Bronchial epithelial cell (primary cell): ENCODE measurements around the gene NID2. TPM values are rescaled to one million over a fixed set of nuclear protein-coding genes. Genes with fewer than 3 reads are reported as not detected.

ENCODE experiments used
- DNase-seq: peaks from one replicate; pipeline ENCODE4 v3.0.0-alpha.2; 2010; ENCODE audit warnings: low read depth
- FAIRE-seq: peaks from 2 replicates; lab custom pipeline; 2011; peaks lifted over from hg19 to GRCh38; lab: Jason Lieb, UNC
- H3K27me3 ChIP-seq: 2 replicates; pipeline ENCODE4 v1.5.1; 2011; ENCODE audit warnings: low read length; ENCODE audit not compliant: control insufficient read depth, insufficient read depth
- H3K36me3 ChIP-seq: 2 replicates; pipeline ENCODE4 v1.5.1; 2011; ENCODE audit warnings: low read length; ENCODE audit not compliant: control insufficient read depth, insufficient read depth
- H3K4me3 ChIP-seq: 2 replicates; pipeline ENCODE4 v1.5.1; 2011; ENCODE audit warnings: mild to moderate bottlenecking, low read depth, low read length, control low read depth
- CTCF ChIP-seq: IDR thresholded peaks from 2 replicates; pipeline ENCODE4 v1.5.1; 2011; ENCODE audit warnings: mild to moderate bottlenecking, moderate library complexity, low read length, control low read depth, inconsistent platforms; ENCODE audit not compliant: insufficient read depth, severe bottlenecking
- total RNA-seq: library from RNA; depleted of rRNA; stranded (reverse); fragments of >200 nt; gene quantifications from 2 replicates; pipeline ENCODE4 v1.2.1, GENCODE V29; 2014

NID2 gene
- total RNA-seq, 1 donor from 2014 or later = 3.9 TPM

- Histone ChIP-seq H3K27me3 (no peaks in the 10 kb centered on the region), H3K4me3 (no peak overlapping the region), H3K36me3 (no peaks in the 10 kb centered on the region)
- DNase-seq (no peak), FAIRE-seq (no peak)
- no peak for TF ChIP-seq CTCF
Observed at GRCh38 chr14:52110441-52111086, 41.7 kb upstream of the NID2 start.

GRCh38 chr14:52108823-52109222 is 40.0 kb upstream of the NID2 start:
- DNase-seq = no peak
- Histone ChIP-seq H3K4me3 (no peak overlapping the region), H3K27me3 (no peaks in the 10 kb centered on the region), H3K36me3 (no peaks in the 10 kb centered on the region)
- peak; percentile 83 for FAIRE-seq
- TF ChIP-seq CTCF = no peak

GRCh38 chr14:52106840-52107239 is 38.0 kb upstream of the NID2 start:
- Histone ChIP-seq H3K4me3 (no peak overlapping the region), H3K27me3 (no peaks in the 10 kb centered on the region), H3K36me3 (no peaks in the 10 kb centered on the region)
- TF ChIP-seq CTCF = no peak
- DNase-seq (no peak), FAIRE-seq (no peak)

GRCh38 chr14:52103416-52103815 is 34.6 kb upstream of the NID2 start:
- TF ChIP-seq CTCF = no peak
- no peaks in the 10 kb centered on the region for H3K36me3 ChIP-seq
- no peak for DNase-seq
- H3K27me3 ChIP-seq = peaks cover 1% of the 10 kb centered on the region
- no peak for FAIRE-seq
- H3K4me3 ChIP-seq = no peak overlapping the region

DNA sequence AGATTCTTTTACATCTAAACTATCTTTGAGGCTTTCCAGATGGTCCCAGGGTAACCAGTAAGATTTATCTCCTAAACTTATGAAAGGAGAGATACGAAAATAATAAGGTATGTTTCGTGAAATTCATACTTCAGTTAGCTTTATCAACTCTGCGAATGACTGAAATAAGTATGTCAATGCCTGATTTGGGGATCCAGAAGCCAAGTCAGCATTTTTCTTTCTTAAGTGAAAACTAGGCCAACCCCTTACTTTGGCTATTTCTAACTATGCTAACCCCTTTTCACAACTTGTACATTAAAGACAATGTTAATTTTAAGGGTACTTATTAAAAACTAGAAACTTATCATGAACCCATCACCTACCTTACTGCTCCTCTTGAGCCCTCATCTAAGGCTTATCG is 26.9 kb upstream of the NID2 start:
- Histone ChIP-seq H3K36me3 (no peaks in the 10 kb centered on the region), H3K27me3 (peaks cover under 1% of the 10 kb centered on the region), H3K4me3 (no peak overlapping the region)
- DNase-seq (no peak), FAIRE-seq (no peak)
- no peak for TF ChIP-seq CTCF

DNA sequence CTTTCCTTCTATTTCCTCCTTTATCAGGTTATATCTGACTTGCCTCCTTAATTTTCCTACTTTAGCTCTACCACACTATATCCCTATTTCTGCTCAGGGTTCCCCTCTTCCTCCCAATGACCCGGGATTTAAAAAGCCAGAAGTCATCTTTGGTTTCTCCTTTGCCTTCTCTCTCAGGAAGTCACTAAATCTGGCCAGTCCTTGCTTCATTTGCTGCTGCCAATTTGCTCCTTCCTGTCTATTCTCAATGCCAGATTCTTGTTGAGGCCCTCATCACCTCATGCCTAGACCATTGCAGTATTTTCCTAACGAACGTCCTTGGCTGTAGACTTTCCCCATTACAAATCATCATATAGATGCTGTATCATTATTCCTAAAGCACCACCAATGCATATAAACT is 26.5 kb upstream of the NID2 start:
- FAIRE-seq (no peak), DNase-seq (no peak)
- no peaks in the 10 kb centered on the region for H3K36me3 ChIP-seq
- no peak for TF ChIP-seq CTCF
- H3K27me3 ChIP-seq = no peaks in the 10 kb centered on the region
- H3K4me3 ChIP-seq = no peak overlapping the region
